Measurements from ENCODE around the gene SLC35F3.

DNA sequence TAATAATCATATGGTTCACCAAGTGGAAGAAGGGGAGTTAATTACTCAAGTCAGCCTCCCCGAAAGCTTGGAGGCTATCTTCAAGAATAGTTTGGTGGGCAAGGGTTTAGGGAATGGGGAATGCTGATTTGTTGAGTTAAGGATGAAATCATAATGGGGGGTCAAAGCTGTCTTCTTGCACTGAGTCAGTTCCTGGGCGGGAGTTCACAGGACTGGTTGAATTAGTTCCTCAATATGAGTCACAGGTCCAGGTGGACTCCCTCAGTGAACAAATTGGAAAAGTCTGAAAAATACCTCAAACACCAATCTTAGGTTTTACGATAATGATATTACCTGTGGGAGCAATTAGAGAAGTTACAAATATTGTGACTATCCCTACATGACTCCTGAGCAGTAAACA is 353.6 kb downstream of the SLC35F3 start:
- TF ChIP-seq, protein P1, sequence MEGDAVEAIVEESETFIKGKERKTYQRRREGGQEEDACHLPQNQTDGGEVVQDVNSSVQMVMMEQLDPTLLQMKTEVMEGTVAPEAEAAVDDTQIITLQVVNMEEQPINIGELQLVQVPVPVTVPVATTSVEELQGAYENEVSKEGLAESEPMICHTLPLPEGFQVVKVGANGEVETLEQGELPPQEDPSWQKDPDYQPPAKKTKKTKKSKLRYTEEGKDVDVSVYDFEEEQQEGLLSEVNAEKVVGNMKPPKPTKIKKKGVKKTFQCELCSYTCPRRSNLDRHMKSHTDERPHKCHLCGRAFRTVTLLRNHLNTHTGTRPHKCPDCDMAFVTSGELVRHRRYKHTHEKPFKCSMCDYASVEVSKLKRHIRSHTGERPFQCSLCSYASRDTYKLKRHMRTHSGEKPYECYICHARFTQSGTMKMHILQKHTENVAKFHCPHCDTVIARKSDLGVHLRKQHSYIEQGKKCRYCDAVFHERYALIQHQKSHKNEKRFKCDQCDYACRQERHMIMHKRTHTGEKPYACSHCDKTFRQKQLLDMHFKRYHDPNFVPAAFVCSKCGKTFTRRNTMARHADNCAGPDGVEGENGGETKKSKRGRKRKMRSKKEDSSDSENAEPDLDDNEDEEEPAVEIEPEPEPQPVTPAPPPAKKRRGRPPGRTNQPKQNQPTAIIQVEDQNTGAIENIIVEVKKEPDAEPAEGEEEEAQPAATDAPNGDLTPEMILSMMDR (conservative IDR thresholded peaks at IDR 0.05 in 1 of 2, IDR thresholded peaks at IDR 0.05 in 1 of 2; ENCODE audit: extremely low read depth in 1 of 2, insufficient read depth in 1 of 2, low read depth in 1 of 2, low read length in 2 of 2): no peak
- no peak for TF ChIP-seq EZH2 (IDR thresholded peaks at IDR 0.05; ENCODE audit: borderline replicate concordance, low read length)

All from mammary epithelial cell (primary cell).